CD8-positive, alpha-beta memory T cell (primary cell): ENCODE measurements around the gene MAGEB17. TPM values are rescaled to one million over a fixed set of nuclear protein-coding genes. Genes with fewer than 3 reads are reported as not detected.
"Not testable (repeated sequence)": the region's sequence is repeated elsewhere in the genome, so short reads cannot be mapped to it uniquely, and the experiment has no call there.

Experiments
- CTCF ChIA-PET: fragments of 350-600 bp; sonication (Branson Sonifier 250); formaldehyde crosslinking; loops from one replicate; lab custom pipeline; 2021; ENCODE audit warnings: antibody characterized with exemption; lab: Charles Lee
- POLR2A ChIA-PET: fragments of 350-600 bp; sonication (Branson Sonifier 250); formaldehyde crosslinking; loops from one replicate; lab custom pipeline; 2021; ENCODE audit warnings: antibody characterized with exemption; lab: Charles Lee
- DNase-seq, 5 donors: peaks; one replicate each; pipeline versions ENCODE4 v3.0.0 to v3.0.0-alpha.2; 2020 to 2022; ENCODE audit warnings: mixed read lengths in 1 of 5
- H3K27ac ChIP-seq: one replicate; pipeline ENCODE4 v1.7.0; 2013; ENCODE audit warnings: low read depth, mild to moderate bottlenecking, low read length, moderate library complexity
- H3K27me3 ChIP-seq: 2 replicates; pipeline ENCODE4 v1.7.0; 2013; ENCODE audit warnings: low read length, mild to moderate bottlenecking; ENCODE audit not compliant: insufficient read depth, poor library complexity, severe bottlenecking
- H3K36me3 ChIP-seq: 2 replicates; pipeline ENCODE4 v1.7.0; 2013; ENCODE audit warnings: mild to moderate bottlenecking, low read length, moderate library complexity; ENCODE audit not compliant: insufficient read depth
- H3K4me1 ChIP-seq: 2 replicates; pipeline ENCODE4 v1.7.0; 2013; ENCODE audit warnings: mild to moderate bottlenecking, low read length, moderate library complexity; ENCODE audit not compliant: insufficient read depth
- H3K4me3 ChIP-seq: 2 replicates; pipeline ENCODE4 v1.7.0; 2013; ENCODE audit warnings: mild to moderate bottlenecking, low read length
- H3K9me3 ChIP-seq: 2 replicates; pipeline ENCODE4 v1.7.0; 2013; ENCODE audit warnings: mild to moderate bottlenecking, low read length
- H3K27ac Mint-ChIP-seq, 8 donors: one replicate each; pipeline ENCODE4 v1.8.0; 2020 to 2021; ENCODE audit warnings: mixed read lengths in 8 of 8, mild to moderate bottlenecking in 6 of 8, inconsistent platforms in 3 of 8, moderate library complexity in 3 of 8
- H3K27me3 Mint-ChIP-seq, 2 donors: one replicate each; pipeline ENCODE4 v1.8.0; 2020 to 2021; ENCODE audit warnings: mixed read lengths in 2 of 2, mild to moderate bottlenecking in 1 of 2, moderate library complexity in 1 of 2
- H3K36me3 Mint-ChIP-seq, 3 donors: one replicate each; pipeline ENCODE4 v1.8.0; 2020 to 2021; ENCODE audit warnings: mixed read lengths in 3 of 3, inconsistent platforms in 1 of 3, mild to moderate bottlenecking in 1 of 3
- H3K4me1 Mint-ChIP-seq, 3 donors: one replicate each; pipeline ENCODE4 v1.8.0; 2020 to 2021; ENCODE audit warnings: mixed read lengths in 3 of 3, inconsistent platforms in 1 of 3, mild to moderate bottlenecking in 1 of 3
- H3K4me3 Mint-ChIP-seq, 7 donors: one replicate each; pipeline ENCODE4 v1.8.0; 2020 to 2021; ENCODE audit warnings: mixed read lengths in 7 of 7, mild to moderate bottlenecking in 6 of 7, moderate library complexity in 4 of 7, inconsistent platforms in 2 of 7
- H3K9me3 Mint-ChIP-seq, 5 donors: one replicate each; pipeline ENCODE4 v1.8.0; 2020 to 2022; ENCODE audit warnings: mixed read lengths in 5 of 5, mild to moderate bottlenecking in 3 of 5, moderate library complexity in 2 of 5, inconsistent platforms in 1 of 5
- polyA plus RNA-seq: library from polyadenylated mRNA; unstranded; fragments of 300-500 nt; fragmentation: Illumina TruSeq; gene quantifications from one replicate; pipeline ENCODE4 v1.2.3, GENCODE V29; 2021
- total RNA-seq, 2 experiments: library from RNA; stranded (reverse); gene quantifications; one replicate each; pipeline ENCODE4 v1.2.3, GENCODE V29; 2021

Gene MAGEB17
- total and polyA plus RNA-seq, 3 experiments from 2014 or later, result not detected

- H3K4me1 Mint-ChIP-seq, DNase-seq, H3K27me3 ChIP-seq, H3K36me3 ChIP-seq, H3K27ac ChIP-seq, H3K4me1 ChIP-seq, H3K27ac Mint-ChIP-seq, H3K4me3 ChIP-seq, H3K4me3 Mint-ChIP-seq, POLR2A ChIA-PET, CTCF ChIA-PET, H3K9me3 ChIP-seq, H3K9me3 Mint-ChIP-seq, H3K36me3 Mint-ChIP-seq: not testable (repeated sequence)
- peaks cover 3 to 18% of the 10 kb centered on the region in 2 donors for H3K27me3 Mint-ChIP-seq
Measured at GRCh38 chrX:16183843-16184242, 16.6 kb downstream of the MAGEB17 start.

GRCh38 chrX:16185725-16186136 lies 18.4 kb downstream of the MAGEB17 start:
- Mint-ChIP-seq H3K27ac (no peak overlapping the region), H3K4me3 (no peak overlapping the region), H3K36me3 (no peaks in the 10 kb centered on the region), H3K27me3 (peaks cover 3 to 15% of the 10 kb centered on the region in 2 donors), H3K4me1 (no peaks in the 10 kb centered on the region), H3K9me3 (peaks cover 0 to 2% (median 0%) of the 10 kb centered on the region in 5 donors)
- no peaks in the 10 kb centered on the region for H3K4me1 ChIP-seq
- ChIA-PET CTCF (no interaction called here), POLR2A (no interaction called here)
- H3K4me3 ChIP-seq, result no peak overlapping the region
- H3K27me3 ChIP-seq, result no peaks in the 10 kb centered on the region
- DNase-seq, result no peak
- no peaks in the 10 kb centered on the region for H3K36me3 ChIP-seq
- no peaks in the 10 kb centered on the region for H3K9me3 ChIP-seq
- no peak overlapping the region for H3K27ac ChIP-seq

DNA sequence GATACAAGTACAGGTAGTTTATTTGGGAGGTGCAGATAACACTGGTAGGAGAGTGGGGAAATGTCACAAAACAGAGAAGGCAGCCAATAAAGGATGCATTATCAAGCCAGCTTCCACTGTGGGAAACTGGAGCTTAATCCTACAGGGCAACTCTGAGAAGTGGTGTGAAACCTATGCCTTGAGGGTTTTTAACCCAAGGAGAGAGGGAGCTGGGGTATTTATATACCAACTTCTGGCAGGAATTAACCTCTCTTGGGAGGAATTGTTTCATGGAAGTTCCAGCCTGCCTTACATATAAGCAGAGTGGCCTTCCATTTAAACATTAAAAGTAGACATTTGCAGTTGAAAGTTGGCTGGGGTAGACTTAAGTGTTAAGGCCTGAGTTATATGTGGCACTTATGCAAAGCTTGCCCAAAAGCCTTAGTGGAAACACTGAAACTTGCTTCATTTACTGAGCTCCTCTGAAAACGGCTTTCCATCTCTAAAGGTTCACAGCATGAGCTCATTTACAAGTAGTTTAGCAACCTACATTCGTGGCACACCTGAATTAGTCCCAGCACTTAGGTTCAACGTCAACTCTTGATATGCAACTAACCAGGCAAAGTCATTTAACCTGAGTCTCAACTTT lies 19.2 kb downstream of the MAGEB17 start:
- H3K4me3 ChIP-seq, result no peak overlapping the region
- POLR2A ChIA-PET, result no interaction called here

DNA sequence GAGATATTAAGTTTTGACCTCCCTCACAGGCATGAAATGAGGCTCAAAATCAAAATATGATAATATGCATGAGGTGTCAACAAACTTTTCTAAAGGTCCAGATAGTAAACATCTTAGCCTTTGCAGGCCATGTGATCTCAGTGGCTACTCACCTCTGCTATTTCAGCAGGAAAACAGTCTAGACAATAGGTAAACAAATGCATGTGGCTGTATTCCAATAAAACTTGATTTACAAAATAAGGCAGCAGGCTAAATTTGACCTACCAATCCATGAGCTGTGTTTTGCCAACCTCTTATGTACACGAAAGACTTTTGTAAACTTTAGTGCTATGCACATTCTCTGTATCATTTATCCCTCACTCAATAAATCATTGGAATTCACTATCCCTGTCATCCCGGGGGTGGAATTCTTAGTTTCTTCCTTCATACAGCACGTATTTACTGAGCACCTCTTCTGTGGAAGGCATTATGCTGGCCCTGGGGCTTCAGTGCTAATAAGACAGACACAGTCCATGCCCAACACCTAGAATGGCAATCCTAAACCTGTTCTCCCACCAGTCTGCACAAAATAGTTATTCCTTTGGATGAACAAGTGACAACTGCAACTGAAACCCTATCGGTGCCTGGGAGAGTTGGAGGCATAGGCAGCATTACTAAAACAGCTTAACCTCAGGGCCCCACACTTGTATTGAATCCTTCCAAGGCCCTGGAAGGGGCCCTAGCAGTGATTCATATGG lies 19.9 kb downstream of the MAGEB17 start:
- H3K4me3 ChIP-seq, result no peak overlapping the region
- H3K9me3 ChIP-seq, result no peaks in the 10 kb centered on the region
- no peaks in the 10 kb centered on the region for H3K4me1 ChIP-seq
- Mint-ChIP-seq H3K27ac (no peak overlapping the region), H3K4me1 (no peaks in the 10 kb centered on the region), H3K36me3 (no peaks in the 10 kb centered on the region), H3K9me3 (peaks cover 0 to 2% (median 0%) of the 10 kb centered on the region in 5 donors), H3K4me3 (no peak overlapping the region), H3K27me3 (peaks cover 0 to 22% of the 10 kb centered on the region in 2 donors)
- no peaks in the 10 kb centered on the region for H3K36me3 ChIP-seq
- CTCF ChIA-PET, result no interaction called here
- DNase-seq, result no peak
- H3K27ac ChIP-seq, result no peak overlapping the region
- POLR2A ChIA-PET, result no interaction called here
- H3K27me3 ChIP-seq, result no peaks in the 10 kb centered on the region

More for the DNA sequence above, 19.2 kb downstream of the MAGEB17 start:
- Histone ChIP-seq H3K27ac (no peak overlapping the region), H3K27me3 (no peaks in the 10 kb centered on the region), H3K4me1 (no peaks in the 10 kb centered on the region), H3K36me3 (no peaks in the 10 kb centered on the region), H3K9me3 (no peaks in the 10 kb centered on the region)
- peaks cover 3 to 18% of the 10 kb centered on the region in 2 donors for H3K27me3 Mint-ChIP-seq
- H3K27ac Mint-ChIP-seq, result no peak overlapping the region
- CTCF ChIA-PET, result no interaction called here
- H3K36me3 Mint-ChIP-seq, result no peaks in the 10 kb centered on the region
- DNase-seq, result no peak
- H3K9me3 Mint-ChIP-seq, result peaks cover 0 to 2% (median 0%) of the 10 kb centered on the region in 5 donors
- no peak overlapping the region for H3K4me3 Mint-ChIP-seq
- no peaks in the 10 kb centered on the region for H3K4me1 Mint-ChIP-seq

- H3K27me3 Mint-ChIP-seq, result peaks cover 0 to 14% of the 10 kb centered on the region in 2 donors
- H3K27ac ChIP-seq, result no peak overlapping the region
- peaks cover 0 to 2% (median 0%) of the 10 kb centered on the region in 5 donors for H3K9me3 Mint-ChIP-seq
- H3K27me3 ChIP-seq, result no peaks in the 10 kb centered on the region
- no peaks in the 10 kb centered on the region for H3K36me3 Mint-ChIP-seq
- no peak overlapping the region for H3K27ac Mint-ChIP-seq
- no peaks in the 10 kb centered on the region for H3K36me3 ChIP-seq
- H3K4me3 Mint-ChIP-seq, result no peak overlapping the region
- CTCF ChIA-PET, result no interaction called here
- no peaks in the 10 kb centered on the region for H3K4me1 ChIP-seq
- no peak overlapping the region for H3K4me3 ChIP-seq
- POLR2A ChIA-PET, result no interaction called here
- no peak for DNase-seq
- no peaks in the 10 kb centered on the region for H3K9me3 ChIP-seq
- no peaks in the 10 kb centered on the region for H3K4me1 Mint-ChIP-seq
Measured at GRCh38 chrX:16188687-16189086, 21.4 kb downstream of the MAGEB17 start.

DNA sequence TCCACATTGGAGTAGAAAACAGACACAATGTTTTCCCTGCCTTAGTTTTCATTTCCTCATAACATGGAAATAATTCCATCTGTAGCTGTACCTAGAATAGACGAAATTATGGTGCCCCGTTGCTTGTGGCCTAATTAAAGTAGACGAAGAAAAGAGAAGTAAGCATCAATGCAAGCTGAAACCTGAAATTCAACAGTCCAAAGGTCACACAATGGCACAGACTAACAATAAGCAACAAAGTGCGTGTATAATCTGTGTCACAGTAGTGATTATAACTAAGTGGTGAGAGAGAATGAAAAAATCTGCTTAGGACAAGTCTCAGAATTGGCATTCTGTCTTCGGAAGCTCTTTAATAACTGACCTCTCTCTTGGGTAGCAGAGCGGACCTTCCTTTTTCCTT lies 24.3 kb downstream of the MAGEB17 start:
- Histone ChIP-seq H3K9me3 (no peaks in the 10 kb centered on the region), H3K4me3 (no peak overlapping the region), H3K4me1 (no peaks in the 10 kb centered on the region), H3K36me3 (no peaks in the 10 kb centered on the region), H3K27ac (no peak overlapping the region), H3K27me3 (no peaks in the 10 kb centered on the region)
- peaks cover 0 to 12% of the 10 kb centered on the region in 2 donors for H3K27me3 Mint-ChIP-seq
- ChIA-PET CTCF (no interaction called here), POLR2A (no interaction called here)
- H3K27ac Mint-ChIP-seq, result no peak overlapping the region
- H3K9me3 Mint-ChIP-seq, result no peaks in the 10 kb centered on the region
- DNase-seq, result no peak
- H3K4me1 Mint-ChIP-seq, result no peaks in the 10 kb centered on the region
- H3K36me3 Mint-ChIP-seq, result no peaks in the 10 kb centered on the region
- no peak overlapping the region for H3K4me3 Mint-ChIP-seq

DNA sequence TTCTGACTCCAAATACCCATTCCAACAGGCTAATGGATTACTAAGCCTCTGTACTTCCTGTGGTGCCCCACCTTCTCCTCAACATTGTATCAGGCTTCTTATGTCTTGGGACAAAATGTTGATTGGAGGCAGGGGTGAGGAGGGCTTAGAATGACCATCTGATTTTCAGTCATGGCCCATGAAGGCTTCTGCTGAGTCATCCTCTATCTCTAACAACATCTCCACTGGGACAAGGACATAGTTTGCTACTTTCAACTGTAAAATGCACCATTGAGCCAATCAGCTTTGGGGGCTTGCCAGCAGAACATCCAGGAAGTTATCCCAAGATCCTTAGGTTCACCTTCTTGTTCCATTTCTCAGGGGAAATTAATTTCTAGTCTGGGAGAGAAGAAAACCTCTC lies 29.5 kb downstream of the MAGEB17 start:
- H3K36me3 Mint-ChIP-seq, result no peaks in the 10 kb centered on the region
- H3K27me3 Mint-ChIP-seq, result peaks cover 9 to 12% of the 10 kb centered on the region in 2 donors
- no peak overlapping the region for H3K27ac ChIP-seq
- no peak overlapping the region for H3K4me3 Mint-ChIP-seq
- no peaks in the 10 kb centered on the region for H3K4me1 Mint-ChIP-seq
- H3K9me3 ChIP-seq, result no peaks in the 10 kb centered on the region
- H3K9me3 Mint-ChIP-seq, result peaks cover 0 to 2% (median 0%) of the 10 kb centered on the region in 5 donors
- CTCF ChIA-PET, result no interaction called here
- H3K36me3 ChIP-seq, result no peaks in the 10 kb centered on the region
- no peak overlapping the region for H3K4me3 ChIP-seq
- no peak overlapping the region for H3K27ac Mint-ChIP-seq
- no peaks in the 10 kb centered on the region for H3K27me3 ChIP-seq
- POLR2A ChIA-PET, result no interaction called here
- H3K4me1 ChIP-seq, result no peaks in the 10 kb centered on the region
- DNase-seq, result no peak

DNA sequence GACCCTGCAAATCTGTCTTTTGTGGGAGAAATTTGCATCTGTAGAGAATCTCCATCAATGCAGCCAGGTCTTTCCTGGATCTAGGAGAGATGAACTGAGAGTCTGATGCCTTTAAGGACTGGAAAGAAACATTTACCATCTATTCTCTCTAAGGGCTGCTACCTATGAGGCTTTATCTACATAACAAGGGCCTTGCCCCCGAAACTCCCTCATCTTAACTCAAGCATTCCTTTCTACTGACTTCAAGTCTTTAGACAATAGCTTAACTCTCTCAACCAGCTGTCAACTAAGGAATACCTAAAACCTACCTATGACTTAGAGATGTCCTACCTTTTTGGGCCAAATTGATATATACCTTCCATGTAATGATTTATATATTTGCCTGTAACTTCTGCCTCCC lies 32.1 kb downstream of the MAGEB17 start:
- no peaks in the 10 kb centered on the region for H3K4me1 ChIP-seq
- H3K4me3 ChIP-seq, result no peak overlapping the region
- ChIA-PET POLR2A (no interaction called here), CTCF (no interaction called here)
- H3K27me3 ChIP-seq, result no peaks in the 10 kb centered on the region
- no peaks in the 10 kb centered on the region for H3K36me3 ChIP-seq
- Mint-ChIP-seq H3K4me1 (no peaks in the 10 kb centered on the region), H3K27me3 (peaks cover 9 to 12% of the 10 kb centered on the region in 2 donors), H3K27ac (no peak overlapping the region), H3K9me3 (peaks cover 0 to 2% (median 0%) of the 10 kb centered on the region in 5 donors), H3K36me3 (no peaks in the 10 kb centered on the region), H3K4me3 (no peak overlapping the region)
- H3K27ac ChIP-seq, result no peak overlapping the region
- no peak for DNase-seq
- no peaks in the 10 kb centered on the region for H3K9me3 ChIP-seq
